OCI-LY1 (cell line): ENCODE measurements around the gene GRIN2A.

ENCODE experiments used
- EZH2 ChIP-seq: fragments of 200-600 bp; sonication (generic), shearing (Covaris generic); IDR thresholded peaks from 2 replicates; pipeline ENCODE4 v1.8.0; 2017; ENCODE audit warnings: borderline replicate concordance, mixed run types, mild to moderate bottlenecking, antibody characterized with exemption, low read length, moderate library complexity, mixed read lengths
- TF ChIP-seq, protein P1 (sequence below): fragments of 200-600 bp; sonication (generic), shearing (Covaris generic); IDR thresholded peaks from 2 replicates; pipeline ENCODE4 v1.5.1; 2017; ENCODE audit warnings: mild to moderate bottlenecking, antibody characterized with exemption, low read length, moderate library complexity, mixed read lengths

DNA sequence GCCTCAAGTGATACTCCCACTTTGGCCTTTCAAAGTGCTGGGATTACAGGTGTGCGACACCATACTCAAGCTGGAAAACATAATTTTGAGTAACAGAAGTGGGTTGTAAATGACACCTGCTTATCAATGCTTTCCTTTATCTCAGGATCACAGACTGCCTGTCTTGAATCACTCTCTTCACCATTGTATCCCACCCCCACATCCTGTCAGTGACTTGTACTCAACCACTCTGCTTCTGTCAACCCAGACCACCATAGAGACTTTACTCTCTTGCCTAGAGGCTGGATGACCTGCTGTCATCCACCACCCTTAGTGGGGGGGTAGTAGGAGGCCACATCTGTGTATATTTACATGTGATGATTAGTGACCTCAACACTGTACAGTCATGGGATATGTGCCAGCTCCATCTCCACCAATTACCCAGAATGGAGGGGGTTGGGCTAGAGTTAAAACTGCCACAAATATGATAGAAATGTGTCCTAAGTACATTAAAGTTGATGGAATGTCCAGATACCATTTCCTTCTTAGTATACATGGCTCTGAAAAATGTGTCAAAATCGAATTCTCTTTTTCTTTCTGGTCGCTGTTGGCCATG lies 338.7 kb downstream of the GRIN2A start:
- TF ChIP-seq, protein P1, sequence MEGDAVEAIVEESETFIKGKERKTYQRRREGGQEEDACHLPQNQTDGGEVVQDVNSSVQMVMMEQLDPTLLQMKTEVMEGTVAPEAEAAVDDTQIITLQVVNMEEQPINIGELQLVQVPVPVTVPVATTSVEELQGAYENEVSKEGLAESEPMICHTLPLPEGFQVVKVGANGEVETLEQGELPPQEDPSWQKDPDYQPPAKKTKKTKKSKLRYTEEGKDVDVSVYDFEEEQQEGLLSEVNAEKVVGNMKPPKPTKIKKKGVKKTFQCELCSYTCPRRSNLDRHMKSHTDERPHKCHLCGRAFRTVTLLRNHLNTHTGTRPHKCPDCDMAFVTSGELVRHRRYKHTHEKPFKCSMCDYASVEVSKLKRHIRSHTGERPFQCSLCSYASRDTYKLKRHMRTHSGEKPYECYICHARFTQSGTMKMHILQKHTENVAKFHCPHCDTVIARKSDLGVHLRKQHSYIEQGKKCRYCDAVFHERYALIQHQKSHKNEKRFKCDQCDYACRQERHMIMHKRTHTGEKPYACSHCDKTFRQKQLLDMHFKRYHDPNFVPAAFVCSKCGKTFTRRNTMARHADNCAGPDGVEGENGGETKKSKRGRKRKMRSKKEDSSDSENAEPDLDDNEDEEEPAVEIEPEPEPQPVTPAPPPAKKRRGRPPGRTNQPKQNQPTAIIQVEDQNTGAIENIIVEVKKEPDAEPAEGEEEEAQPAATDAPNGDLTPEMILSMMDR: no peak
- TF ChIP-seq EZH2: no peak
